ACC112 (cell line): ENCODE results near the gene IL1R1.
"Not testable (repeated sequence)": the region's sequence is repeated elsewhere in the genome, so short reads cannot be mapped to it uniquely, and the experiment has no call there.

ENCODE experiments used
- H2AFZ ChIP-seq: fragments of 200-600 bp; sonication (generic); one replicate; pipeline ENCODE4 v1.6.0; 2017; ENCODE audit warnings: antibody characterized with exemption, low read length; ENCODE audit not compliant: unreplicated experiment
- H3K27ac ChIP-seq: fragments of 200-600 bp; sonication (generic); 2 replicates; pipeline ENCODE4 v1.5.1; 2014; ENCODE audit warnings: low read depth, mild to moderate bottlenecking, antibody characterized with exemption, low read length, moderate library complexity
- H3K27me3 ChIP-seq: fragments of 200-600 bp; sonication (generic); 2 replicates; pipeline ENCODE4 v1.6.1; 2014; ENCODE audit warnings: mild to moderate bottlenecking, antibody characterized with exemption, low read length, moderate library complexity, mixed read lengths; ENCODE audit not compliant: insufficient read depth
- H3K36me3 ChIP-seq: fragments of 200-600 bp; sonication (generic); 2 replicates; pipeline ENCODE4 v1.6.1; 2016; ENCODE audit warnings: mild to moderate bottlenecking, antibody characterized with exemption, low read length, moderate library complexity, mixed read lengths; ENCODE audit not compliant: insufficient read depth
- H3K4me1 ChIP-seq: fragments of 200-600 bp; sonication (generic); one replicate; pipeline ENCODE4 v1.6.1; 2016; ENCODE audit warnings: low read length, mixed read lengths; ENCODE audit not compliant: insufficient read depth, unreplicated experiment, control insufficient read depth
- H3K4me3 ChIP-seq: fragments of 200-600 bp; sonication (generic); 2 replicates; pipeline ENCODE4 v1.5.1; 2014; ENCODE audit warnings: mild to moderate bottlenecking, low read depth, low read length
- H3K79me2 ChIP-seq: fragments of 200-600 bp; sonication (generic); one replicate; pipeline ENCODE4 v1.6.0; 2016; ENCODE audit warnings: low read length; ENCODE audit not compliant: control insufficient read depth, unreplicated experiment, insufficient read depth

Gene IL1R1

GRCh38 chr2:102102636-102102948 is 40.0 kb upstream of the IL1R1 start:
- H3K36me3 ChIP-seq, H2AFZ ChIP-seq, H3K4me3 ChIP-seq, H3K27me3 ChIP-seq: not testable (repeated sequence)
- Histone ChIP-seq H3K27ac (peak overlapping the region; percentile 92; the same call in 1 of the 2 replicates), H3K4me1 (peaks cover 49% of the 10 kb centered on the region), H3K79me2 (peaks cover 50% of the 10 kb centered on the region)

- Histone ChIP-seq H3K27ac (peak overlapping the region; percentile 98), H3K4me1 (peaks cover 55% of the 10 kb centered on the region), H2AFZ (no peak overlapping the region), H3K36me3 (peaks cover 8% of the 10 kb centered on the region; the same call in 1 of the 2 replicates), H3K79me2 (peaks cover 56% of the 10 kb centered on the region), H3K27me3 (no peaks in the 10 kb centered on the region), H3K4me3 (no peak overlapping the region)
Measured at GRCh38 chr2:102103284-102103683, 39.3 kb upstream of the IL1R1 start.

GRCh38 chr2:102103992-102104871 is 38.3 kb upstream of the IL1R1 start:
- Histone ChIP-seq H3K4me1 (peaks cover 63% of the 10 kb centered on the region), H3K27ac (peak overlapping the region; percentile 98), H3K4me3 (peak overlapping the region; percentile 88), H2AFZ (peak overlapping the region; percentile 18), H3K36me3 (peaks cover 12% of the 10 kb centered on the region; the same call in 1 of the 2 replicates), H3K27me3 (no peaks in the 10 kb centered on the region), H3K79me2 (peaks cover 55% of the 10 kb centered on the region)

GRCh38 chr2:102106133-102106556 is 36.4 kb upstream of the IL1R1 start:
- peaks cover 28% of the 10 kb centered on the region for H3K36me3 ChIP-seq
- peaks cover 58% of the 10 kb centered on the region for H3K4me1 ChIP-seq
- peak overlapping the region; percentile 88 for H3K4me3 ChIP-seq
- peaks cover 66% of the 10 kb centered on the region for H3K79me2 ChIP-seq
- no peak overlapping the region for H2AFZ ChIP-seq
- peak overlapping the region; percentile 98 for H3K27ac ChIP-seq
- no peaks in the 10 kb centered on the region for H3K27me3 ChIP-seq

- peaks cover 75% of the 10 kb centered on the region for H3K79me2 ChIP-seq
- peak overlapping the region; percentile 98 for H3K27ac ChIP-seq
- H2AFZ ChIP-seq, H3K27me3 ChIP-seq: not testable (repeated sequence)
- peaks cover 37% of the 10 kb centered on the region for H3K36me3 ChIP-seq
- H3K4me1 ChIP-seq: peaks cover 59% of the 10 kb centered on the region
- H3K4me3 ChIP-seq: peak overlapping the region; percentile 88
Measured at GRCh38 chr2:102106813-102107740, 35.5 kb upstream of the IL1R1 start.

- peak overlapping the region; percentile 40 for H3K4me3 ChIP-seq
- no peak overlapping the region for H2AFZ ChIP-seq
- H3K27ac ChIP-seq: peak overlapping the region; percentile 82
Measured at GRCh38 chr2:102107741-102108070, 34.8 kb upstream of the IL1R1 start.

GRCh38 chr2:102109016-102109415 is 33.5 kb upstream of the IL1R1 start:
- peak overlapping the region; percentile 76 for H3K27ac ChIP-seq
- H3K27me3 ChIP-seq: no peaks in the 10 kb centered on the region
- no peak overlapping the region for H2AFZ ChIP-seq
- peaks cover 90% of the 10 kb centered on the region for H3K79me2 ChIP-seq
- no peak overlapping the region; the same call in 1 of the 2 replicates for H3K4me3 ChIP-seq
- H3K36me3 ChIP-seq: peaks cover 49% of the 10 kb centered on the region
- peaks cover 72% of the 10 kb centered on the region for H3K4me1 ChIP-seq

More at GRCh38 chr2:102107741-102108070, 34.8 kb upstream of the IL1R1 start:
- Histone ChIP-seq H3K36me3 (peaks cover 37% of the 10 kb centered on the region), H3K27me3 (no peaks in the 10 kb centered on the region), H3K79me2 (peaks cover 81% of the 10 kb centered on the region), H3K4me1 (peaks cover 65% of the 10 kb centered on the region)

GRCh38 chr2:102110171-102110570 is 32.4 kb upstream of the IL1R1 start:
- Histone ChIP-seq H3K4me3 (no peak overlapping the region), H2AFZ (no peak overlapping the region), H3K4me1 (peaks cover 81% of the 10 kb centered on the region), H3K79me2 (peaks cover 94% of the 10 kb centered on the region), H3K27ac (peak overlapping the region; percentile 76; the same call in 1 of the 2 replicates), H3K36me3 (peaks cover 57% of the 10 kb centered on the region), H3K27me3 (no peaks in the 10 kb centered on the region)

GRCh38 chr2:102110596-102111334 is 31.8 kb upstream of the IL1R1 start:
- peaks cover 95% of the 10 kb centered on the region for H3K79me2 ChIP-seq
- no peaks in the 10 kb centered on the region for H3K27me3 ChIP-seq
- H2AFZ ChIP-seq: no peak overlapping the region
- peaks cover 84% of the 10 kb centered on the region for H3K4me1 ChIP-seq
- H3K27ac ChIP-seq: peak overlapping the region; percentile 96; the same call in 1 of the 2 replicates
- peaks cover 63% of the 10 kb centered on the region for H3K36me3 ChIP-seq
- H3K4me3 ChIP-seq: no peak overlapping the region

- Histone ChIP-seq H2AFZ (no peak overlapping the region), H3K27ac (peak overlapping the region; percentile 96), H3K4me3 (no peak overlapping the region), H3K4me1 (peaks cover 89% of the 10 kb centered on the region), H3K36me3 (peaks cover 73% of the 10 kb centered on the region), H3K79me2 (peaks cover 95% of the 10 kb centered on the region), H3K27me3 (no peaks in the 10 kb centered on the region)
Measured at GRCh38 chr2:102111823-102112222, 30.7 kb upstream of the IL1R1 start.
